T47D (cell line): ENCODE data around the gene LFNG.

Experiments
- DNase-seq, 2 experiments: peaks; one replicate each; pipeline versions ENCODE4 v3.0.0 to v3.0.0-alpha.2; 2011 to 2012; ENCODE audit warnings: low read depth in 1 of 2, low spot score in 1 of 2
- JUND ChIP-seq: IDR thresholded peaks from 2 replicates; pipeline ENCODE4 v1.6.1; 2012; ENCODE audit warnings: low read depth
- in situ Hi-C: cut with HindIII; loops from 2 replicates; pipeline ENCODE4 v1.10.0; 2016; ENCODE audit warnings: low sequenced_read_pairs, low pct_unique_long_range_greater_than_20kb

Gene LFNG

GRCh38 chr7:2537981-2538851 is 18.6 kb downstream of the LFNG start:
- in situ Hi-C loops: no loop called here
- DNase-seq: no peak
- no peak for TF ChIP-seq JUND

- no peak for TF ChIP-seq JUND
Observed at GRCh38 chr7:2539031-2539911, 19.7 kb downstream of the LFNG start.

DNA sequence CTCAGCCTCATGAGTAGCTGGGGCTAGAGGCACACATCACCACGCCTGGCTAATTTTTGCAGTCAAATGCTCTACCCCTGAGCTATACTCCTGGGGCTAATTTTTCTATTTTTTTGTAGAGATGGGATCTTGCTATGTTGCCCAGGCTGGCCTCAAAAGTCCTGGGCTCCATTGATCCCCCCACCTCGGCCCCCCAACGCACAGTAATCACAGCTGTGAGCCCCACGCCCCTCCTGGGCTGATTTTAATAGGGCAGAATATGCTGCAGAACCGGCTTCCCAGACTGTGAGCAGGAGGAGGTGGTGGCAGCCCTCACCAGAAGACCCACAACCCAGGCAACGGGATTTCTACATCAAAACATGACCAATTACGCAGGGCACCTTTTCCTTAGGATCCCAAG is 20.6 kb downstream of the LFNG start:
- no peak for TF ChIP-seq JUND
- in situ Hi-C loops: no loop called here
- no peak for DNase-seq

More at GRCh38 chr7:2539031-2539911, 19.7 kb downstream of the LFNG start:
- in situ Hi-C loops: no loop called here
- DNase-seq: no peak

- in situ Hi-C loops: no loop called here
- no peak for DNase-seq
- TF ChIP-seq JUND: no peak
Observed at GRCh38 chr7:2540641-2541051, 21.1 kb downstream of the LFNG start.

DNA sequence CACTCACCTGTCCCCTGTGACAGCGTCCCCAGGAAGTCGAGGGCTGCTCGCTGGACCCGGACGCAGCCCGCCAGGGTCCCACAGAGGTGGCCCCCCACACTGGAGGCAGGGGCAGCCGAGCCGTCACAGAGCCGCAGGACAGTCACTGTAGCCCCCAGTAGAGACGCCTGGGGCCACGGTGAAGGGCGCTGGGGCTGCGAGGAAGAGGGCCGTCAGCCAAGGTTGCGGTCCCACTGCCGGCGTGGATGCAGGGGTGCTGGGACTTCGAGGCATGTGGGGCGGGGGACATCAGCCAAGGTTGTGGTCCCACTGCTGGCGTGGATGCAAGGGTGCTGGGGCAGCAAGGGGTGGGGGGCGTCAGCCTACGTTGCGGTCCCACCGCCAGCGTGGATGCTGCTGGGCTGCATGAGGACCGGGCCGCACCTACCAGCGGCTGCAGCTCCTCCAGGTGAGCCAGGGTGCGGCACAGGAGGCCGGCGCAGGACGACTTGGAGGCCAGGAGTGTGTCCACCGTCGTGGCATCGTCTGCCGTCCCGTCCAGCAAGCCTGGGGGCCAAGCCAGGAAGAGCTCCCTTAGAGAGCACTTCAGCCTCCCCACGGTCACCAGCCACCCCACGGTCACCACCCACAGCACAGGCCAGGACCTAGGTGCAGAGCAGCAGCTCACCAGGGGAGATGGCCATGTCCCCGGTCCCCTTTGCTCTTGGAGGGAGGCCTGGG is 21.9 kb downstream of the LFNG start:
- DNase-seq: no peak
- TF ChIP-seq JUND: no peak
- in situ Hi-C loops: no loop called here

DNA sequence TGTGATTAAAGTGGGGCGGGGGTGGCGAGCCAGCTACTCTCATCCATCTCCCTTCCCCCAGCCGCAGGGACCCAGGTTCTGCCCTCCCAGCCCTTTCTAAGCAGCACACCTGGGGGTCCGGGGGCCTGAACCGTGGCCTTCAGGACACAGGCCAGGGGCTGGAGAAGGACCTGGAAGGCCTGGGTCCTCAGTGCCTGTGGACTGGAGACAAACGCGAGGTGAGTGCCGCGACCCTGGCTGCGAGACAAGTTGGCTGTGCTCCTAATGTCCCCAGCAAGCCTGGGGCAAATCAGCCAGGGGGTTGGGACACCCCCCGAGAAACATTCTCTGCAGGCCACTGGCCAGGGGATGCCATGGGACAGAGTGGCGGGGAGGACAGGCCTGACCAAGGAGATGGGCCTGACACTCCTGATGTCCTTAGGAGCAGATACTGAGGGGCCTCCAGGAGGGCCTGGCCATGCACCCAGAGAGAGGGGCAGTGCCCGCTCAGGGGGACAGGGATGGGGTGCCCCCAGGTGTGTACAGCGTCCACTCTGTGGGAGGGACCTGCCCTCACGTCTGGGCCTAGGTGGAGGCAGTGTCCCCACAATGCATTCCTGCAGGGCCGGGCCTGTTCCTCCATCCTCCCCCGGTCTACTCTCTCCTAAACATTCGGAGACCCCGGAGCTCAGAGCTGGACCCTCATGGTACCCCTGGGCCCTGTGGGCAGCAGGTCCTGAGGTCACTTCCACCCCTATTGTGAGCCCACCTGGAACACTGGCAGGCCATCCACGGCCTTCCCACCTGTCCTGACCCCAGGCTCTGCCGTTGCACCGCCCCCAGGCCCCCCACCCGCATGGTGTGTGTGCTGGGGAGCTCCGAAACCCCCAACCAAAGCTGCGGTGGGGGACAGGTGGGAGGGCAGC is 22.7 kb downstream of the LFNG start:
- in situ Hi-C loops: no loop called here
- DNase-seq: no peak

GRCh38 chr7:2542916-2543871 is 23.6 kb downstream of the LFNG start:
- in situ Hi-C loops: no loop called here
- DNase-seq: no peak
- no peak for TF ChIP-seq JUND

More for the DNA sequence above, 22.7 kb downstream of the LFNG start:
- TF ChIP-seq JUND: no peak

- DNase-seq: no peak
- in situ Hi-C loops: no loop called here
- TF ChIP-seq JUND: no peak
Observed at GRCh38 chr7:2544541-2545188, 25.1 kb downstream of the LFNG start.

GRCh38 chr7:2545746-2546425 is 26.3 kb downstream of the LFNG start:
- in situ Hi-C loops: no loop called here
- DNase-seq: no peak
- TF ChIP-seq JUND: no peak
